Vagina (tissue), 2 donors: ENCODE results near the gene SNRPA1.

Source experiments
- POLR2A ChIP-seq, 2 donors: fragments of 450-650 bp; IDR thresholded peaks; one replicate each; pipeline ENCODE4 v1.6.1; 2017; ENCODE audit warnings: antibody characterized with exemption in 2 of 2, mild to moderate bottlenecking in 2 of 2, moderate library complexity in 2 of 2
- TF ChIP-seq, protein P1 (sequence below), 3 experiments: fragments of 450-650 bp in 2 of 3; fragments of 200-600 bp in 1 of 3; sonication (generic) in 1 of 3; IDR thresholded peaks; one replicate each; pipeline ENCODE4 v1.5.1; 2017 to 2019; ENCODE audit warnings: antibody characterized with exemption in 3 of 3, mild to moderate bottlenecking in 2 of 3, moderate library complexity in 2 of 3

GRCh38 chr15:101342056-101342455, 47.0 kb upstream of the SNRPA1 start:
- no peak for TF ChIP-seq POLR2A (IDR thresholded peaks at IDR 0.05)
- TF ChIP-seq, protein P1, sequence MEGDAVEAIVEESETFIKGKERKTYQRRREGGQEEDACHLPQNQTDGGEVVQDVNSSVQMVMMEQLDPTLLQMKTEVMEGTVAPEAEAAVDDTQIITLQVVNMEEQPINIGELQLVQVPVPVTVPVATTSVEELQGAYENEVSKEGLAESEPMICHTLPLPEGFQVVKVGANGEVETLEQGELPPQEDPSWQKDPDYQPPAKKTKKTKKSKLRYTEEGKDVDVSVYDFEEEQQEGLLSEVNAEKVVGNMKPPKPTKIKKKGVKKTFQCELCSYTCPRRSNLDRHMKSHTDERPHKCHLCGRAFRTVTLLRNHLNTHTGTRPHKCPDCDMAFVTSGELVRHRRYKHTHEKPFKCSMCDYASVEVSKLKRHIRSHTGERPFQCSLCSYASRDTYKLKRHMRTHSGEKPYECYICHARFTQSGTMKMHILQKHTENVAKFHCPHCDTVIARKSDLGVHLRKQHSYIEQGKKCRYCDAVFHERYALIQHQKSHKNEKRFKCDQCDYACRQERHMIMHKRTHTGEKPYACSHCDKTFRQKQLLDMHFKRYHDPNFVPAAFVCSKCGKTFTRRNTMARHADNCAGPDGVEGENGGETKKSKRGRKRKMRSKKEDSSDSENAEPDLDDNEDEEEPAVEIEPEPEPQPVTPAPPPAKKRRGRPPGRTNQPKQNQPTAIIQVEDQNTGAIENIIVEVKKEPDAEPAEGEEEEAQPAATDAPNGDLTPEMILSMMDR (IDR thresholded peaks at IDR 0.05): no peak
